Non-pigmented ciliary epithelial cell (primary cell): ENCODE measurements around the gene ARFGAP2.

ENCODE experiments used
- DNase-seq: peaks from one replicate; pipeline ENCODE4 v3.0.0-alpha.2; 2010; ENCODE audit warnings: low read depth

ARFGAP2 gene

DNA sequence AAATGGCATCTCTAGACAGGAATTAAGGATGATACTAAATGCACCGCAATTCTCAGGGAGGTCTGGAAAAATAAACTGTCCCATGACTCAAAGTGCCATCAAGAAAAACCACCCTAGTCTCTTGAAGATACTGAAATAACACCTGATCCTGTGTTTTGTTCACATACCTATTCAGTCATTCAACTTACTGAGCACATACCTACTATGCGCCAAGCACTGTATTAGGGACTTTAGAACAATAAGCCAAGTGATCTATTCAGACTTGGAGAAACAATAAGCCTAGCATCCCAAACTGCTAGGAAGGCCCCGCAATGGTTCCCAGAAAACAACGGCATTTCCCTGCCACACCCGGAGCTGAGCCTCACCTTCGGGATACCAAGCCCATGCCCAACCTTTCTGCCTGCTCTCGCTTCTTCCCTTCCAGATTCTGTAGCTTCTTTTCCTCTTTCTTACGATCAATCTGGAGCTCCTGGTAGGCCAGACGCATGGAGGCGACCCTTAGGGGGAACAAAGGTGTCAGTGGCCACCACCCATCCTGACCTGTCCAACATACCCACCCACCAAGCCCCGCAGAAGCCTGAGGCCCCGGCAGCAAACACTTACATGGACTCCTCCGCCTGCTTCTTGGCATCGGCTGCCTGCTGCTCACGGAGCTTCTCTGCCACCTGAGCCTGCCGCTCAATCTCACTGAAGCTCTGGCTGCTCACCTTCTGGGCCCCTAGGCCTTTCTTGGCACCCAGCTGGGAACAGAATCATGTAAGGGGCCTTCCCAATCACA lies 5.4 kb downstream of the ARFGAP2 start:
- no peak for DNase-seq

DNA sequence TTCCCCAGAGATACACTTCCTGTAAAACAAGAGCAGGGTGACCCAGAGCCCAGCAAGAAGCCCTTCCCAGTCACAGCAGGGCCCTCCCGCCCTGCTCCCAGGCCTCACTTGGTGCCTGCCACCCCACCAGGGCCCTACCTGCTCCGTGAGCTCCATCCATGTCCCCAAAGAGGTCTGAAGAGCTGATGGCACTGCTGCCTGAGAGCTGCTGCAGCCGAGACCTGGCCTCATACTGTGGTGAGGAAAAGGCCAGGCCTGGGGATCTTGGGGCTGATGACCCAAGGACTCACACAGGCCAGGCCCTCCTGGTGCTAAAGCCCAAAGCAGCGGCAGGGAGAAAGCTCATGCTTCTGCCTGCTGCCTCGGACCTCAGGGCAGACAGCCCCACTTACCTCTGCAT lies 10.3 kb downstream of the ARFGAP2 start:
- DNase-seq = no peak

DNA sequence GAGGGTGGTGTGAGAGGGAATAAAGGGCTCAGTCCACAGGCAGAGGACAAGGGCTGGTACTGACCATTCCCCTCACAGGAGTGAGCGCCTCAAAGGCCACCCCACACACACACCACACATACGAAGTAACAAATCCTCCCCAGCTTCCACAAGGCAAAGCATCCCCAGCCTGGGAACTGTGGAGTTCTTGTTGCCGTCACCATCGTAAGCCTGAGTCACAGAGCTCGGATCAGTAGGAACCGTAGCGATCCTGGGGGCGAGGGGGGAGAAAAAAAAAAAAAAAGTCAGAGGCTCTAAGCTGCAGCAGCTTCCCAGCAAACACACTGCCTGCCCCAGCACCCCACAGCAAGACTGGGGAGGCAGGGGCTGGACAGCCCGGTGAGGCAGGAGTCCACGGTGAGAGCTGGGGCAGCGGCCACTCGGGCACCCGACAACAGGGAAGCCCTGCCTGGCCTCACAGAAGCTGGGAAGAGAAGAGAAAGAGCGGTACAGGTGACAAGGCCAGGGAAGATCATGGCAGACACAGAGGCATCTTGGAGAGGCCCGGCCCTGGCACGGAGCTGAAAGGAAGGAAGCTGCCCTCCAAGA lies 11.3 kb downstream of the ARFGAP2 start:
- no peak for DNase-seq

DNA sequence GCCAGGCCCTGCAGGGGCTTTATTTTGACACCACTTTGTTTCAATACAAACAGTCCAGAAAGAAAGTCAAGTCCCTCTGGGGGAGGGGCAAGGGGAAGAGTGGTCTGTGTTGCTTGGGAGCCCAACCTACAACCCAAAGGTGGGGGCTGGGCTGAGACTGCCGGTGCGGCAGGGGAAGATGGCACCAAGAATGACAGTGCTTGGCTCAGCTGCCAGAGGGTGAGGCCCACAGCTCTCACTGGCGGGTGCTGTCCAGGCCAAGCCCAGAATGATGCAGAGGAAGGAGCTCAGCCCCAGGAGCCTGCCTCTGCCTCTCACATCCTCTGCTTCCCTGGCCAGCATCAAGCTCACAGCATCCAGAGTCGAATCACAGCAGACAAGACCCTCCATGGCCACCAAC lies 12.4 kb downstream of the ARFGAP2 start:
- no peak for DNase-seq

DNA sequence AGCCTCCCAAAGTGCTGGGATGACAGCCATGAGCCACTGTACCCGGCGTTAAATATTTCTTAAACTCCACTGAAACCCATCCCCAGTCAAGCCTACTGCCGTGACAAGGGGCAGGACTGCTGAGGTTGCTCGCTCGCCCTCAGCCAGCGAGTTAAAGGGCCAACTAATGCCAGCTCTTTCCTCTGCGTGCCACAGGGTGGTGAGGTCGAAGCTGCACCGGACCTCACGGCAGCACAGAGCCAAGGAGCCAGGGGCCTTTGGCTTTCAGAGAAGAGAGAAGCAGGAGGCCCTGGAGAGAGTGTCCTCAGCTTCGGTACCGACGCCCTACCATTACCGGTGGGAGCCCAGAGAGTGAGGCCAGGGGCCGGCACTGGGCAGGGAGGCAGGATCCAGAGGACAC lies 12.8 kb downstream of the ARFGAP2 start:
- no peak for DNase-seq

DNA sequence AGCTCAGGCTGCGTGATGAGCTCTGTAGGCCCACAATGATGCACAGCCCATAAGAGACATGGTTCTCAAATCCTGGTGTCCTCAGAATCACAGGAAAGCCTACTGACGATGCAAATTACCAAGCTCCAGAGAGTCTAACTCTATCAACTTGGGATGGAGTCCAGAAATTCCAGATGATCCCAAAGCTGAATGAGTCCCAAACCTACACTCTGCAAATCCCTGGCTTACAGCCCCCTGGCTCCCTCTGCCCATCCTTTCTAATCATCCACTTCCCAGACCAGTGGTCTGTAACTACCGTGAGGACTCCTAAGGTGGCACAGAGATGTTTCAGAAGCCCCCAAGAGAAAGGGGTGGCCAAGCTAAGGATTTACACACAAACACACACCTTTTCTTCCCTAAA lies 13.5 kb downstream of the ARFGAP2 start:
- no peak for DNase-seq

DNA sequence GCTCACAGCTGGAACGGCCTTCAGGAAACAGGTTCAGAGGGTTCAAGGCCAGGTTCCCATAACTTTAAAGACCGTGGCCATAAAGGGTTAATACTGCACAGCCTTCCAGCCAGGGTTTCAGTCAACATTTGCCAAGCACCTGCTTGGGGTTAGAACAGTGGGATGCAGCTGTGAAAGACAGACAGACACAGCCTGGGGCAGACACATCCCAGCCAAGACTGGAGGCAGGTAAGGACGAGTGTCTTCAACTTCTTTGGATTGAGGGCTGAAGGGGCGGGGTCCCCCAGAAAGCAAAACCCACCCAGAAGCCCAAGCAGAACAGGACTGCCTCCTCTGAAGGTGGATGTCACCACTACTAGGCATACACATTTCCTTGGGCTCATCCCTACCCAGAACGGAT lies 14.3 kb downstream of the ARFGAP2 start:
- no peak for DNase-seq

DNA sequence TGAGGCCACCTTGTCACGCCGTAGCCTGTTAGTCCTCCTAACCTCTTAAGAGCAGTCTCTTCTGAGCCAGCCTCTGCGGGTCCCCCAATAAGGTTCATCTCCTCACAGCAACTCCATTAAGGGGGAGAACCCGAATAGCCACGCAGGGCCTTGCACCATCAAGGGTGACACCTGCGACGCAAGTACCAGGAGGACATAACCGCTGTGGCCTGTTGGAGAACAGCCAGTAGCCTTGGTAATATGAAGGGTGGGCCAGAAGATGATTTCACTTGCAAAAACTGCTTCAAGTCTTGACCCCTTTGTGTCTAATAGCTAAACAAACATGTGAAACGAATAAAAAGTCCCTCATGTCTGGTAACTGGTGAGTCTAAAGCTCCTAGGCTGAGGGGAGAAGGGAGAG lies 14.8 kb downstream of the ARFGAP2 start:
- no peak for DNase-seq

DNA sequence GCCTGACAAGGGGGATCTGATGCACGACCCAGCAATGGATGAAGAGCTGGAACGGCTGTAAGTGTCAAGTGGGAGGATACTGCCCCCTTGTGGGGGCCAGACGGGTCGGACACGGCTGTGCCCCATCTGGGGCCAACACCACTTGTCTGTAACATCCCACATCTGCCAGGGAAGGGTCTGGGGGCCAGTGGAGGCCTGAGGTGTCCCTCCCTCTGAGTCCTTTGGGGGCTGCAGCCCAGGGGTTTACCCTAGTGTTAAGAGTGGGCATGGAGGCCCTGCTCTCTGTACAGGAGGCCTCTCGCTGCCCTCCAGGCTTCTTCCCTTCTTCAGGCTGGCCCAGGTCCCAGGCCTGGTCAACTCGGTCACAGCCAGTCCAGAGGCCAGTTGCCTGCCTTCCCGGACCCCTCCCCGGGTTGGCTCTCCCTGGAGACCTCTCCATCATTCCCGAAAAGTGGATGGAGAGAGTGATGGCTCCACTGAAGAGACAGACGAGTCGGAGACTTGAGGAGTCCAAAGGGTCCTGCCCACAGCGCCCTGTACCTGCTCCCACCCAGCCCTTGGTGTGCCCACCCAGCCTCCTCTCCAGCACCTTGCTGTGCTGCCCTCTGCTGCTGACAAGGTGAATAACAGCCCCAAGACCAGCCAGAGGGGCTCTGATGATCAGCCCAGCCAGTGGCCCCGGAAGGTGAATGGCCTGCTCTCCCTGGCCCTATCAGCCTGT lies 15.4 kb downstream of the ARFGAP2 start:
- no peak for DNase-seq

DNA sequence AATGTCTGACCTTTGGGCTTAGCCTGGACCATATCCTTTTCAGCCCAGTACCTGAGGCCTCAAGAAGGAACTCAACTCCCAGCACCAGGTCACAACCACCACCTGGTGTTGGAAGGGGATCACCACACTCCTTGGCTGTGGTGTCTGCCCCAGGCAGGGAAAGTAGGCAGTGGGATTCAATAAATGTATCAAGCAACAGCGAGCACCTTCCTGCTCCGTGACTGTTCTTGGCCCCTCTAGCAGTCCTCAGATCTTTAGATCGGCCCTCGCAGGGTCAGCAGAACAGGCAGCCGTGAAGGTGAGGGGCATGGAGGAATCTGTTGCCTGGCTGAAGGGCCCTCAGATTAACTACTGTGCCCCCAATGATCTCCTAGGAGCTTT lies 15.9 kb downstream of the ARFGAP2 start:
- no peak for DNase-seq

DNA sequence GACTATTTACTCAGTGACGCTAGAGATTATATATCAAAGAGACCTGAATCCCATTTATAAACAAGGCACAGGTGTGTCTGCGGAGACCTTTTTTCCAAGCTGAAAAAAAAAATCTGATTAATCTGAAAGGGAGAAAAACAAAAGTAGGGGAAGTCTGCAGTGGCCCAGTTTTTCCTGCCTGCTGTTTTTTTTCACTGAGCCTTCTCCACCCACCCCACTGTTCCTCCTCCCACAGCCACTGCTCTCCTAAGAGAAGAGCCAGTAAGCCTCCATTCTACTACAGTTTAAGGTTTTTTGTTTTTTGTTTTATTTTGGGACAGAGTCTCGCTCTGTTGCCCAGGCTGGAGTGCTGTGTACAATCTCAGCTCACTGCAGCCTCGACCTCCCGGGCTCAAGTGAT lies 18.4 kb downstream of the ARFGAP2 start:
- no peak for DNase-seq

DNA sequence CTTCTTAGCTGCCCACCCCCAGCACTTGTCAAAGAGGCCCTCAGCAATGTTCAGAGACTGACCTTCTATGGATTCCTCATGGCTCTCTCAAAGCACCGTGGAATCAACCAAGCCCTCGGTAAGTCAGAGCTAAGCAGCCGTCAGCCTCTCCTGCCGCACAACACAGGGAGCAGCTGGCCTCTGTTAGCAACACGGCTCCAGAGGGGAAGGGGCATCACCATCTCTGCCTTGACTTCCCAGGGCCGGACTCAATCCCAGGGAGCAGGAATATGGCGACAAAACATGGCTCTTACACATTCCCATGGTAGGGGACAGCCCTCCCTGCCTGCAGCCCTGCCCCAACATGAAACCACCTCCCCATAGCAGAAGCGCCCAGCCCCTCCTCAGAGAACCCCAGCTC lies 18.9 kb downstream of the ARFGAP2 start:
- no peak for DNase-seq

DNA sequence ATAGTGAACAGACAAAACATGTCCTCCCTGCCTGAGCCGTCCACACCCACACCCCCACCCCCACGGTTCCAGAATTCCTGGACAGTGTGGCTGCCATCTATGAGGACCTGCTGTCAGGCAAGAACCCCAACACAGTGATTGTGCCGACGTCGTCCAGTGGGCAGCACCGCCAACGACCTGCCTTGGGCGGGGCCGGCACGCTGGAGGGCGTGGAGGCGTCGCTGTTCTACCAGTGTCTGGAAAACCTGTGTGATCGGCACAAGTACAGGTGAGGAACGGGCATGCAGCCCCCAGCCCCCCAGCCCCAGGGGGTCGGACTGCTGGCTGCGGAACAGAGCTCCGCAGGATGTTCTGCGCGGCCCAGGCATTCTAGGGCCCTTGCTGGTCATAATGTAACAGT lies 19.7 kb downstream of the ARFGAP2 start:
- no peak for DNase-seq

DNA sequence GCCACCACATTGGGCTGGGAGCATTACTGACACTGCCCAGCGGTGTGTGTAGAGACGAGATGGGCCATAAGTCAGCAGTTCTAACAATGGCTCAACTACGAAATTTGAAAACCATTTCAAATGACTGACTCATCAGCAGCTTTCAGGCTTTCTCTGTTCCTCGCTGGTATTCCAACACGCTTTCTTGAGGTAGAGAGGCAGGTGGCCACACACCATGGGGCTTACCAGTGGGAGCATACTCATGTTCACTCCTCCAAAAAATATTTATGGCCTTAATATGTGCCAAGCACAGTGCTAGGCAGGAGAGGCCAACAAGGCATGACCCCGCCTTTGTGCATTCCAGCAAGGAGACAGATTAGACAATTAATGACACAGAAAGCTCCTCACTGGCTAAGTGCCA lies 20.3 kb downstream of the ARFGAP2 start:
- no peak for DNase-seq

DNA sequence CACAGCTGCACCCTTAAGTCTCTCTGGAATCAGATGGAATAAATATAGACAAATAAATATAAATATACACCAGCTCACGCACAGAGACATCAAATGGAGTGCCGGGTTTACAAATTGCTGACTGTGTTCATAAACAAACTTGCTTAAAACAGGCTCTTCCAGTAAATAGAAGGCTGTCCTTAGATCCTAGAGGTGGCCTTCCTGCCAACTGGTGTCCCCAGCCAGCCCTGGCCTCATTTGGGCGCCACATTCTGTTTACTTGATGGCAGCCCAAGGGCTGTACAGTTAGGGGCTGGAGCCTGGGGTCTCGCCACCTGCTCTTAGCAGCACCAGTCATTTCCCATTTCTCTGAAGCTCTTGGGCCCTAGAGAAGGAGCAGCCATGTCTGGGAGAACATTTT lies 20.8 kb downstream of the ARFGAP2 start:
- DNase-seq = no peak

DNA sequence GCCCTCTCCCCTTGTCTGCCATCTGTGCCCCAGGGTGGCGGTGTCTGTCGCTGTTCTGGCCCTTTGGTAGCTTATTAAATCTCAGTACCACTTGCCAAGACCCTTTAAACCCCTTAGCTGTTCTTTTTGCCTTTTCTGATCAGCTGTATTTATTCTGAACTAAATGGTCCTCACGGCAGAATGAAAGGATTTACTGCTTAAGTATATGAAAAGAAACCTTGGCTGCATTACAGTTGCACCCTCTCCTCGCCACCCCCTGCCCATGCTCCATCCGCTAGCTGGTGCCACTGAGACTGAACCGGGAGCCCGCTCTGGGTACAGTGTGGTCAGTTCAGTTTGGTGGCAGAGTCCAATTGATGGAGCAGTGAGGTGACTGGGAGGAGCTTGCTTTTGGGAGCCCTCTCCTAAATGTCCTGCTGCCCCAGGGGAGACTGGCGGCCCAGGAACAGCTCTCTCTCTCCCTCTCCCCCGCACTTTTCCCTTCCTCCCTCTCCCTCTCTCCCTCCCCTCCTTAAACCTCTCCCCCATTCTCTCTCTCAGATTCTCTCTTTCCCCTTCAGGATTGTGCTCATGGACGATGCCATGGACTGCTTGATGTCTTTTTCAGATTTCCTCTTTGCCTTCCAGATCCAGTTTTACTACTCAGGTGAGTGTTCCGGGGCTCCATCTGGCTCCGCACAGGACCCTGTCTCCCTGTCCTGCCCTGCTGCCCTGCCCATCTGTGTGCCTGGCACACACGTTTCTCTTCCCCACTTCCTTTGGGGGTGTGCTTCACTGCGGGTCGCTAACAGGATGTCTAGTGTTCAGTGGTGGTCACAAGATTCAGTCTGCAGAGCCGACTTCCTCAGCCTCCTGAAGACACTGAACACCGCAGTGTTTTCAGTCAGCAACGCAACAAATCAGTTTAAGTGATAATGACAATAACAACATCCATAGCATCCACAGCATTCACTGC lies 21.8 kb downstream of the ARFGAP2 start:
- DNase-seq = no peak

DNA sequence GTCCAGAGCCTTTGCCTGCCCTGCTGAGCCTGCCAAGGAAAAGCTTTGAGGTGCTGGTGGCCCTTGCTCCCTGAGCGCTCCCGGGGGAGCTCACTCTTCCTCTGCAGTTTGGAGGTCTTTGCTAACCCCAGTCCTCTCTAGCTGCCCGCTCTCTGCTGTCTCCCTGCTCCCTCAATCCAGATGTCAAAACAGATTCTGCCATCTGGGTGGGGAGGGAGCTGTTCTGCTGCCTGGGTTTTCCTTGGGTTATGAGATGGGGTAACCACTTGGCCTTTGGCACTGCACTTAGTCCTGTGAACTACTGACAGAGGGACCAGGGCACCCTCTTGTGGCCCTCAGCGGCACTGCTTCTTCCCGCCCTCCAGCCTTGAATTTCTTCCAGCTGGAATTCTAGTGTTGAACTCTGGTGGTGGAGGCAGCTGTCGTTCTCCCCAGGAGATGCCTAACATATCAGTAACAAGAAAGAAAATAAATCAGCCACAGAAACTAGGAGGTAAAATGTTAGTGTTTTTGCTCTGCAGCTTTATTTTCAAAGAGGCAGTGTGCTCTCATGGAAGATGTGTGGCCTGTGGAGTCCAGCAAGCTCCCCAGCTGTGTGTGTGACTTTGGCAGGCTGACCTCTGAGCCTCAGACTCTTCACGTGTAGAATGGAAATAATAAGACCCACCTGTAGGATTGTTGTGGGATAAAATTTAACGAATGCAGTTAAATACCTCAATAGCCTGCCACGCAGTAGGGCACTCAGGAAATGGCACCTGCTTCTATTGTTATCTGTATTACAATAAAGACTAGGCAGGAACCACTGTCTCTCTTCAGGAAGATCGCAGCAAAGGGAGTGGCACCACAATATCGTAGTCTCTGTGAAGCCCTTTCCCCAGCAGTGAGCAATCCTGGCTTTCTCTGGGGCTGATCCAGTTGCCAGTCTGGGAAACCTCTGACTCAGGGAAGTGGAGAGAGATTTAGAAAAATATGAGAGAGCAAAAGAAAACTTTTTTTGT lies 23.4 kb downstream of the ARFGAP2 start:
- no peak for DNase-seq

DNA sequence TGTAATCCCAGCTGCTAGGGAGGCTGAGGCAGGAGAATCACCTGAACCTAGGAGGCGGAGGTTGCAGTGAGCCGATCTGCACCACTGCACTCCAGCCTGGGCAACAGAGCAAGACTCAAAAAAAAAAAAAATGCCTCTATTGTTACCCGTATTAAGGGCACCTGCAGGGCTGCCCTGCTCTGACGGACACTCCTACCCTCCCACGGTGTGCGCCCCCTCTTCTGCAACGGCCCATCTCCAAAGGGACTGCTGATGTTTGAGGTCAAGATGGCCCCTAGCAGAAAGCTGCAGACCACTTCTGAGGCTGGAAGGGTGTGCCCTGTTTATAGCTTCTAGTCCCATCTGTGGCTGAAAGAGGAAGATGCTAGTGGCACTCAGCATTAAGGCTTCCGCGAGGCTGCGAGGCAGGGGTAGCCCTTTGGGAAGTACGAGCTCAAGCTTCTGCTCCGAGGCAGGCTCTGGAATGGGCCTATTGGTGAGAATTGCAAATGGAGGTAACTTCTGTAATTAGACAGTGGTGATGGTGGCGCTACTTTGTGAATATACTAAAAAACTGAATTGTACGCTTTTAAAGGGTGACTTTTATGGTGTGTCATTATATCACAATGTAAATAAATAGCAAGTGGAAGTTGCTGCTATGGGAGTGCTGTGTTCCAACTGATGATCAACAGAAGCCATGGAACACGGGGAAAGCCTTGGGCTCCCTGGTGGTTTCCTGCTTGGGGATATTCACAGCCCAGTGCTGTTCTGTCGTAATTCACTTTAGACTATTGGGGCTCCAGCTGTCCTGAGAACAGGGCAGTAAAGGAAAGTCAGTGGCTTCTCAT lies 24.3 kb downstream of the ARFGAP2 start:
- no peak for DNase-seq

DNA sequence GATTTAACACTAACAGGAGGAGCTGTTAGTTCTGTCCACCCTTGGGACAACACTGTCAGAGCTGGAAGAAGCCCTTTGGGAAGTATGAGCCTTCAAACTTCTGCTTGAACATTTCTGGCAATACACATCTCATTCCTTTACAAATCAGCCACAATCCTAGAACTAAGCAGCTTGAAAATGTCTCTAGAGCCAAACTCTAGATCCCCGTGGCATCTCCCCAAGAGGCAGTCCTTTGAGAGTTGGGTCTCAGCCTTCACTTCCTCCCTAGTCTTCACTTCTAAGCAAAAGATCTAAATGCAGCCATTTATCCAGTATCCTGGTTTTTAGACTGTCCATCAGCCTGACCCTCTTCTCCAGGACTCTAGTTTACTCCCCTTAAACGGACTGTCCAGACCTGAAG lies 26.9 kb downstream of the ARFGAP2 start:
- DNase-seq = no peak

DNA sequence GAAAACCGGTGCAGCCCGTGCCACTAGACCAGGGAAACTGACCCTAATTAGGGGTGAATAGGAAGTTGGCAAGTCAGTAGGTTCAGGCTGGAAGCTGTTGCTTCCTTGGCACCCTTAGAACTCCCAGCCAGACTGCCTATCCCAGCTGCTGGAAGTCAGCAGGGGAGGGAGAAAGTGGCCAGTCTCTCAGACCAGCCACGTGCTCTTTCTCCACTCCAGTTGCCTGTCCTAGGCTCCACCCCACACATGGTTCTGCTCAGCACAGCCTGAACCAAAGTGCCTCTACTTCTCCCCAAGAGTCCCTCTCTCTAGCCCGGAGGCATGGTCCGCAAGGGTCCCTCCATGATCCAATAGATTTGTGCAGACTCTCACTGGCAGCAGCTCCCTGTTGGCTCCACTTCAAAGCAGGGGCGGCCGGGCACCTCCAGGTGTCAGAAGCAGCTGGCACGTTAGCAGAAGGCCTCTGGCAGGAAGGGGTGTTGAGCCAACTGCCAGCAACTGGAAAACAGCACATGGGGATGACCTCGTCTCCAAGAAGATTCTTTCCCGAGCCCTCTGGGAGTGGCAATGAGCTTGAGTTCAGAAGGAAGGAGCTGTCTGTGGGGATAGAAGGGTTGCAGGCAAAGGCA lies 27.7 kb downstream of the ARFGAP2 start:
- DNase-seq = no peak
